Fibroblast of upper back skin (primary cell): Measurements from ENCODE around the gene CARS2.

Source experiments
- DNase-seq: peaks from one replicate; pipeline ENCODE4 v3.0.0-alpha.2; 2013

Gene CARS2

DNA sequence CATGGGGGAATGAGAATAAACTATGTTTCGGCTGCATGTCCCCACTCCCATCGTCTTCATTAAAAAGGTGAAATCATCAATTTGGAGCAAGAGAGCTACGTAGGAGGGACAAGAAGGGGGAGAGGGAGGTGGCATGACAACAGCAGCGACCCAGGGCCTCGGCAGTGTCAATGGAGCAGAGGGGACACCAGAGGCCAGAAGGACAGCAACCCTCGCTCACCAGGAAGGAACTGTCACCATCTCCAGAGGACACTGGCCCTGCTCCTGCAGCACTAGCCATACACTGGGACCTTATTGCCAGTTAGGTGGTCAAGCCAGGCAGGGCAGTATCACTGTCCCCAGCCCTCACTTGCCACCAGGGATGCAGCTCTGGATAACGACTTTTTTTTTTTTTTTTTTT lies 56.4 kb downstream of the CARS2 start:
- no peak for DNase-seq

- DNase-seq = no peak
Measured at GRCh38 chr13:110648848-110649421, 57.0 kb downstream of the CARS2 start.

- DNase-seq = no peak
Measured at GRCh38 chr13:110648146-110648819, 57.6 kb downstream of the CARS2 start.

DNA sequence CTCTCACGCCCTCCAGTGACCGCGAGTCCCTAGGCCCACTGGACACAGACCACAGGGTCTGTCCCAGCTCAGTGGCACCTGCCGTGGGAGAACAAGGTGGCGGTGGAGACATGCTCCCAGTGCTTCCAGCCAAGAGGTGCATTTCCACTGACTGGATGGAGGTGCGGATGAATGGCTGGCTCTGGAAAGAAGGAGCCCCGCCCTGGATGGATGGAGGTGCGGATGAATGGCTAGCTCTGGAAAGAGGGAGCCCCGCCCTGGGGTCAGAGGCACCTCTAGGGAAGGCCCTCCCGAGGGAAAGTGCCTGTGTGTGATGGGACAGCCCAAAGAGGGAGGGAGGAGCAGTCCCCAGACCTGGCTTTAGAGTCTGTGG lies 58.6 kb downstream of the CARS2 start:
- DNase-seq = no peak

DNA sequence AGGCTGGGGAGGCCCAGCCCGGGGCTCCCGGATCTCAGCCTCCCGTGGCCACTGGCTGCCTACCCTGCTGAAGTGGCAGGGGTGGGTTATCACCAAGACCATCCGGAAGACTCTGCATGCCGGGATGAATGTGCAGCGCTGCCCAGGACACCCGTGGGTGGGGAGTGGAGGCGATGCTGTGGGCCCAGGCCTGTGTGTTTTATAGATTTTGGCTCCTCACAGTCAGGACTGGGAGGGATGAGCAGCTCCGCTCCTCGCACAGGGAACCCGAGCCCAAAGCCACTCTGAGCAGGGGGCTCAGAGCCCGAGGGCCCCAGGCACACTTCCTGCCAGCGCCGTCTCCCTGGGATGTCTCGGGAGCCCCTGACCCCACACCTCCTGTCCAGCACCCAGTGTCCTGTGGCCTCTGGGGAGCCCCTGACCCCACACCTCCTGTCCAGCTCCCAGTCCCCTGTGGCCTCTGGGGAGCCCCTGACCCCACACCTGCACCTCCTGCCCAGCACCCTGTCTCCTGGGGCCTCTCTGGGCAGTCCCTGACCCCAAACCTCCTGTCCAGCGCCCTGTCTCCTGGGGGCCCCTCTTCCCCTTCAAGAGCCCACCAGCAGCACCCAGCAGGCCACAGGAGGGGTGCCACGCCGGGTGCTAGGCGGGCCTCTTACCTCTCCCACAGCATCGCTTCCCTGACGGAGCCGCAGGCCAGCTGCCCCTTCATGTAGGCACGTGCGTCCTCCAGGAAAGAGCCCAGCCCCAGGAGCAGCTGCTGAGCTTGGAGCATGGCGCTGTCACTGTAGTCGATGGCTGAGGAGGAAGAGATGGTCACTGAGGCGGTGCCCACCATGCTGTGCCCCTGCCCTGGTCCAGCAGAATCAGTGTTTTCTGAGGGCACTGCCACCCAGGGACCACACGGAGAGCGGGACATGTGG lies 59.2 kb downstream of the CARS2 start:
- no peak for DNase-seq

GRCh38 chr13:110645750-110646149 lies 60.2 kb downstream of the CARS2 start:
- no peak for DNase-seq

DNA sequence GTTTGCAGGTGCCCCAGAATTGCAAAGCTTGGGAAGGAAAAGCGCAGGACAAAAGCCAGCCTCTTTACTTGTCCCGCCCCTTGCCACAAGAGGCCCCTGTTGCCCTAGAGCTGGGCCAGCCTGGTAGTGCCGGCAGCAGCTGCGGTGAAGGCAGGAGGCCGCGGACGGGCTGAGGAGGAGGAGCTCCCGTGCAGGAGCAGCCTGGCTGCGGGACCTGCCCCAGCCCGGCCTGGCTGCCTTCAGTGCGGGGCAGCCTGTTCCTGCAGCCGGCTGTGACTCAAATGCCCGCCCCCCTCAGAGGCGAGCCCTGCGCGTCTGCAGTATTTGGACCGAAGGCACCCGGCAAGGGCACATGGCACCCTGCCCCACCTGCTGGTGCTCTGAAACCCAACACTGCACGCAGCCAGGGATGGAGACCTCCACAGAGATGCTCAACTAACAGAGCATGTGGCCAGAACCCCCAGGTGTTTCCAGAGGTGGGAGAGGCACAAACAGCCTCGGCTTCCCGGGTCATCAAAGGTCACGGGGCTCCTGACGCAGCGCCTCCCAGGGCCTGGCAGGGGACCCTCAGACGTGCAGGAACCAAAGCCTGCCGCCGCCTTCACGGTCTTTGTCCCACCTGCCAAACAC lies 60.9 kb downstream of the CARS2 start:
- DNase-seq = peak; percentile 42

- DNase-seq = no peak
Measured at GRCh38 chr13:110643768-110644421, 62.0 kb downstream of the CARS2 start.

- DNase-seq = no peak
Measured at GRCh38 chr13:110643324-110643723, 62.6 kb downstream of the CARS2 start.

- DNase-seq = no peak
Measured at GRCh38 chr13:110642291-110642981, 63.5 kb downstream of the CARS2 start.

DNA sequence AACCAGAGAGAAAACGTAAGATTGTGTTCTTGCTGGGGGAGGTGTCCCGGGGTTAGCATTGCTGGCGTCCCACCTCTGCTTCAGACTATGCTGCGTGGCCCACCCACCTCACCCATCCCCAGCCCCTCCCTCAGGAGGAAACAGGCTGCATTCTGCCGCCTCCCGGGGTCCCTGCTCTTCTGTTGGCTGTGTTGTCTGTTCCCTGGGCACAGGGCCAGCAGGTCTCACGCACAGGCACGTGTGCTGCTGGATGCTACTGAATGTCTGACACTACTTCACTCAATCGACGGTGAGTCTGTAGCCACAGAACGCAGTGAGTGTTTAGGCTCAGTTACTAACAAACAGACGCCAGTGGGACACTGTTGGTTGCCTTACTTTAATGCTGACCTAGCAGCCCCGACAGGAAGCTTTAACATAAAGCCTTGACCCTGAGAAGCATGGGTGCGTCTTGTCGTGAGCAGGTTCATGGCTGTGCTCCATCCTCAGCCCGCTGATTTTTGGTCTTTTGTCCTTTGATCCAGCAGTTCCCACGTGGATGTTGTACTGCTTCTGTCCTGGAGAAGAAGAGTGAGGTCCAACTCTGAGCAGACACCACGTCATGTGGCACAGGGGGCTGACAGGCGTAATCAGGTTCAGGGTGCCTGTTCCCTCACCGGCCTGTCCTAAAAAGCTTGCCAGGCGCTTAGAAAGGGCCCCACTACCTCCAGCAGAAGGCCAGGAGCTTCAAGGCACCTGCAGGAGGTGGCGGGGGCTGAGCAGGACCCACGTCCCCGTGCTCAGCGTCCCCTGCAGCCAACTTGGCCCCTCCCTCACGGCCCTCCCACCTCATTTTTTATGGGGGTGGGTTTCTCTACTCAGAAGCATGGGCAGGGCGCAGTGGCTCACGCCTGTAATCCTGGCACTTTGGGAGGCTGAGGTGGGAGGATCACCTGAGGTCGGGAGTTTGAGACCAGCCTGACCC lies 64.6 kb downstream of the CARS2 start:
- peak; percentile 47 for DNase-seq

DNA sequence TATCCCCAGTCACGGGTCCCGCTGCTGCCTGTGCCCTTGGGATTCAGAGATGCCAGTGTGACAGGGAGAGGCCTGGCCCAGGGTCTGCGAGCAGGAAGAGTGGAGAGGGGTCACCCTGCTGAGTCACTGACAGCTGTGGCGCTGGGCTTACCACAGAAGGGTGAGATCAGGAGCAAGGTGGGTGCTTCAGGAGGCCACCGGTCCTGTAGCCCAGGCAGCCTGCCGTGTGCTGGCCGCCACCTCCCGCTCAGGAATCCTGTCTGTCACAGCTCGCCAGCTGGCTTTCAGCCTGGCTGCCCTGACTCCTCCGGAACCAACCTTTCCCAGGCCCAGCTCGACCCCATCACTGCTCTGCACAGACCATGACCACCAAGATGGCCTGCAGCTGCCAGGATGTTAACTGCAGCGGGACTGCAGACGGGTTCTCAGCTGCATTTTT lies 65.3 kb downstream of the CARS2 start:
- DNase-seq = peak; percentile 9

DNA sequence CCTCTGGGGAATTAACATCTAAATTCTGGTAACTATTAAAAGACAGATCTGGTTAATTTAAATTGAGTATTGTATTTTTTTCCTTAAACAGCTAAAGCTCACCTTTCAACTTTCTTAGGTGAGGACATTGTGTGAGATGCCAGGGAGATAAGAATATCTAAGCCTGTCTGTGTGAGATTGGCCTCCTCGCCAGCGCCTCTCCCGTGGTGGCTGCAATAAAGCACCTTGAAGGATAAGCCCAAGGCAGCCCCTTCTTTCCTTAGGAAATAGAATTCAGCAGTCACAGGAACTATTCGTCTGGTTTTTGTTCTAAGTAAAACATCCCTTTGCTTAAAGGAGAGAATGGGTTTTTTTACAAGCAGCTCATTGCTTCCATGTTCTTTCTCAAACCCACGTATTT lies 66.0 kb downstream of the CARS2 start:
- DNase-seq = no peak

DNA sequence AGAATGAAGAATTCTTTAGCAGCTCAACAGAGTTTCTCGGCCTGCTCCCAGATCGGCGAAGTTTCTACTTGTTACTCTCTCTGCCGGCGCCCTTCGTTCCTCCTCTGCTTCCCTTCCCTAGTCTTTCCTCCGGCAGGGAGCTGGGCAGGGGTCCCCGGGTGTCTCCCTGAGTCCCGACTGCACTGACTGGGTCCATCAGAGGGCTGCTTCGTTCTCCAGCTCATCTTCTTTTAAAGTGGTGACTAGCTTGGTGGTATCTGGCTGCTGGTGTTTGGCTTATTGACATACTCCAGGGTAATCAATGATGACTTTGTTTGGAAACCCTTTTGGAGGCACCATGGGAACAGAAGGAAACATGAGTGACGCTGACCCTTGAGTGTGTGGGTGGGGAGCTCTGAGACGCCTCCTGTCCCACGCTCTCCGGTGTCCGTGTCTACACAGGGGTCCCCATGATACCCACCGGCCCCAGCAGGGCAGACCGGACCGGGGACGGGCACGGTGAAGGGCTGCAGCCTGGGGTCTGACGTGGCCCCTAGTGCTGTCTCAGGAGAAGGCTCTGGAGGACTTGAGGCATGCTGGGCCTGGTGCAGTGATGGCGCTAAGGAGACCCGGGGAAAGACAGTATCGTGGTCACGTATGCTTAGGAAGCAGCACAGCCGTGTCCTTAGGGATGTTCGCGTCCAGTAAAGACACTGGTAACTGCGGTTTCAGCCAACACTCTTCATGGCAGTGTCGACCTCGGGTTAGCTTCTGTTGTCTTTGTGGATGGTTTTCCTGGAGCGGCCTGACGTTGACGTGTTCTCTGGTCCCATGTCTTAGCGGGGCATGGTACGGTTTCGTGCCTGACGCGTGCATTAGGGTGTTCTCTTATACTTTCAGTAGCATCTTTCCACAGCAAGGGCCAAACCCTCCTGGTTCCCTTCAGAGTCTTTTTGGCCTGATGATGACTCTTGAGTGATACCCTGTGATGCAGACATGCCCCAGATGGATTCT lies 66.8 kb downstream of the CARS2 start:
- no peak for DNase-seq

DNA sequence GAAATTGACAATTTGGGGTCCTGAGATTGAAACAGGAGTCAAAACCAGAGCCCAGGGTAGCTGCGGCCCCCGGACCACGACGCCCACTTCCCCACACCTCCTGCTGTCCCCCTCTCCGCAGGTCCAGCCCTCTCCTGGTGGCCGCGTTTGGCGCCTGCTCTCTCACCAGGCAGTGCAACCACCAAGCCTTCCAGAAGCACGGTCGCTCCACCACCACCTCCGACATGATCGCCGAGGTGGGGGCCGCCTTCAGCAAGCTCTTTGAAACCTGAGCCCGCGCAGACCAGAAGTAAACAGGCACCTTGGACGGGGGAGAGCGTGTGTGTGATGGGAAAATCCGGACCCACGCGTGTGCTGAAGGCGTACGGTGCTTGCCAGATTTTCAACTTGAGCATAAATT lies 67.7 kb downstream of the CARS2 start:
- no peak for DNase-seq

GRCh38 chr13:110637747-110638146 lies 68.2 kb downstream of the CARS2 start:
- no peak for DNase-seq

DNA sequence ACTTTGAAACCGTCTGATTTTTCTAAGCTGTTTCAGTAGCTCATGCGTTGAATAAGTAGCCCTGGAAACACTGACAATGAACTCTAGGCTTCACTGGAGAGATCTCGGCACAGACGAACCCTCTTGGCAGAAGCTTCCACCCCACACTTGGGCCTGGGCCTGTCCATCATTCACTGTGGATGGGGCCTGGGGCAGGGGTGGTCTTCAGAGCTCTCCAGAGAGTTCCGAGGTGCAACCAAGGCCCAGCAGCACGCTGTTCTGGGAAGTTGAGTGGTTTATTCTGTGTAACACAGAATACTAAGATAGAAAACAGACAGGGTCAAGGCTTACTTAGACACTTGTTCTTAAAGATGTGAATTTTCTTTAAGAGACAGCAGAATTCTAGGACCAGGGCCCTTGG lies 68.6 kb downstream of the CARS2 start:
- no peak for DNase-seq

- DNase-seq = no peak
Measured at GRCh38 chr13:110636701-110637201, 69.2 kb downstream of the CARS2 start.

DNA sequence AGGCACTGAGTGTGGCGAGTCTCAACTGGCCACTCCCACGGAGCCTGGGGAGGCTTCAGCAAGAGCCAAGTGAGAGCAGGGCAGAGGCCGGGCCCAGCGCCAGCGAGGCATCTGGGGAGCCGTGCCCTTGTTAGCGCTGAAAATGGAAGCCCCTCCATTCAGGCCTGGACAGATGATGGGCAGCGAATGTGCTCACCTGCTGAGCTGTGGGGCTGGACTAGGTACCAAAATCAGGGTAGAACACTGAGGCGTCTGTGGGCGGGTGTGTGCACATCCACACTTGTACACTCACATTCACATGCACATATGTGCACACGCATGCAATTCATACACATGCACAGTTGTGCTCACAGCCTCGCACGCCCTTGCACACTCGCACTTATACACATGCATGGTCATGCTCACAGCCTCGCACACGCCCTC lies 69.9 kb downstream of the CARS2 start:
- no peak for DNase-seq
